Raji (cell line): ENCODE measurements around the gene TIGIT.

Experiments
- POLR2A ChIP-seq: IDR thresholded peaks from 2 replicates; pipeline ENCODE4 v1.6.1; 2011; ENCODE audit warnings: low read depth, low read length, control low read depth; ENCODE audit not compliant: insufficient read depth

The TIGIT gene

DNA sequence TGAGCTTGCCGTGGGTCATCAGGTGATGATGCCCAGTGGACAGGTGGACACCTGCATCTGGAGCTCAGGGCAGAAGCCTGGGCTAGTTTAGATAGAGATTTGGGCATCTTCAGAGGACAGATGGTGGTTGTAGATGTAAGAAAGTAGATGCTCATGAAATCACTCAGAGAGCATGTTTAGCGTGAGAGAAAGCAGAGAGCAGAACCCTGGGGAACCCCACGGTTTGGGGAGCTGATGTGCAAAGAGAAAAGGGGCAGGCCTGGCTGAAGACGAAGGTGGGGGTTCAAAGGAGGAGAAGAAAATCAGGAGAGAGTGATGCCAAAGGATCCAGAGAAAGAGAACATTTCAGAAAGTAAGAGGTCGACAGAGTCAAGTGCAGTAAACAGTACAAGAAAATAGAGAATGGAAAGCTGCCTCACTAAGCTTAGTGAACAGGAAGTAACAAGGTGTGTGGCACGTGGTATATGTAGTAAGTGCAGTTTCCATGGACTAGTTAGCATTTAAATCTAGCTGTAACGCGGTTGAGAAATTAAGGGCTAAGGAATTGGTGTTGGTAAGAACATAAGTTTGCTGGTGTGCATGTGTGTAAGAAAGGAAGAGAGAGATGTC is 13.5 kb downstream of the TIGIT start:
- no peak for TF ChIP-seq POLR2A

DNA sequence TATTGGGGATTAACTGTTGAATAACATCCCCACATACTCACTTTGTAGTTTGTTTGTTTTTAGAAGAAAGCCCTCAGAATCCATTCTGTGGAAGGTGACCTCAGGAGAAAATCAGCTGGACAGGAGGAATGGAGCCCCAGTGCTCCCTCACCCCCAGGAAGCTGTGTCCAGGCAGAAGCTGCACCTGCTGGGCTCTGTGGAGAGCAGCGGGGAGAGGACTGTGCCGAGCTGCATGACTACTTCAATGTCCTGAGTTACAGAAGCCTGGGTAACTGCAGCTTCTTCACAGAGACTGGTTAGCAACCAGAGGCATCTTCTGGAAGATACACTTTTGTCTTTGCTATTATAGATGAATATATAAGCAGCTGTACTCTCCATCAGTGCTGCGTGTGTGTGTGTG is 14.0 kb downstream of the TIGIT start:
- no peak for TF ChIP-seq POLR2A

DNA sequence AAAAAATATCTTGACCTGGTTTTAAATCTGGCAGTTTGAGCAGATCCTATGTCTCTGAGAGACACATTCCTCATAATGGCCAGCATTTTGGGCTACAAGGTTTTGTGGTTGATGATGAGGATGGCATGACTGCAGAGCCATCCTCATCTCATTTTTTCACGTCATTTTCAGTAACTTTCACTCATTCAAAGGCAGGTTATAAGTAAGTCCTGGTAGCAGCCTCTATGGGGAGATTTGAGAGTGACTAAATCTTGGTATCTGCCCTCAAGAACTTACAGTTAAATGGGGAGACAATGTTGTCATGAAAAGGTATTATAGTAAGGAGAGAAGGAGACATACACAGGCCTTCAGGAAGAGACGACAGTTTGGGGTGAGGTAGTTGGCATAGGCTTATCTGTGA is 14.5 kb downstream of the TIGIT start:
- TF ChIP-seq POLR2A, result no peak

DNA sequence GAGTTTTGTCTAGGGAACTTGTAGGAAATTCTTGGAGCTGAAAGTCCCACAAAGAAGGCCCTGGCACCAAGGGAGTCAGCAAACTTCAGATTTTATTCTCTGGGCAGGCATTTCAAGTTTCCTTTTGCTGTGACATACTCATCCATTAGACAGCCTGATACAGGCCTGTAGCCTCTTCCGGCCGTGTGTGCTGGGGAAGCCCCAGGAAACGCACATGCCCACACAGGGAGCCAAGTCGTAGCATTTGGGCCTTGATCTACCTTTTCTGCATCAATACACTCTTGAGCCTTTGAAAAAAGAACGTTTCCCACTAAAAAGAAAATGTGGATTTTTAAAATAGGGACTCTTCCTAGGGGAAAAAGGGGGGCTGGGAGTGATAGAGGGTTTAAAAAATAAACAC is 15.0 kb downstream of the TIGIT start:
- TF ChIP-seq POLR2A, result no peak

DNA sequence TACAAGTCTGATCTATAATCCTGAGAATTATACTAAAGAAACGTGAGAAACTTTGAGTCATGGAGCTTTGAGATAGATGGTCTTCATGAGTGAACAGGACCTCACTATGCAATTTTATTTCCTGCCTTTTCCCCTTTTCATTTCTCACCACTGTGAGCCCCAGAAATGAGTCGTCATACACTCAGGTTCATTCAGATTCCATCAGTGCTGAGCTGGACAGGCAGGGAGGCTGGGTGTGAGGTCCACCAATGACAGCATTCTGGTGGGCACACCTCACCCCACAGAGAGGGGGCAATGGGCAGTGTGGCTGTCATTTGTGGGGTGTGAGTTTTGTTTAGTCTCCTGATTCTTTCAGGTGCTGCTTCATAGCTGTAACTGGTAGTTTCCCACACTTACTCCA is 16.9 kb downstream of the TIGIT start:
- no peak for TF ChIP-seq POLR2A

DNA sequence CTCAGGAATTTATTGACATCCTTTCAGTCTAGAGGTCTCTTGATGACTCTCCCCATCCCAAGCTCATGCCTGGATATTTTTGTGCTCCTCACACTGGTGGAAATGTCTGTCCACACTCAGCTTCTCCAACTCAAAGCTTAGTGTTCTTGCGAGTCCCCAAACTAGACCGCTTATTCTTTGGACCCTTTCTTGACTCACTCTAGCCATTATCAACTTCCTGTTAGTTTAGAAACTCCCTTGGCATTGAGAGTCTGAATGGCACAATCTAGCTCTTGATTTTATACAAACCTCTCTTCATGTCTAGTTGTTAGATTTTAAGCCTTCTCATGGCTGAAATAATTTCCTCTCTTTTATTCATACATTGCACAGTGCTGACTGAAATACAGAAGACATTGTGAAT is 19.6 kb downstream of the TIGIT start:
- no peak for TF ChIP-seq POLR2A

DNA sequence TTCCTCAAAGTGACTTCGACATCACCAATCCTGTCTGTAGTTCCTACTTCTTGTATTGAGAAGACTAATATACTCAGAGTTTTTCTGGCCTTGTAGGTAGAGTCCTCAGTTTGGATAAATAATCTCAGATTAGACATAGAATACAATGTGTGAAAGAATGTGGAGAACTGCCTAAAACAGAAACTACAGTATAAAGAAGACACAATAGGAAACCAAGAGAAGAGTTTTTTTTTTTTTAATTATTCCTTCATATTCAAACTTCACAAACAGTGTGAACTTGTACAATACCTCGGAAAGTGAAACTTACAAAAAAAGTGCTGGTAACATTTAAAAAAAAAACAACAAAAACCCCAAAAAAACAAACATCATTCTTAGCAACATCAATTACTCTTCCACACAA is 20.5 kb downstream of the TIGIT start:
- TF ChIP-seq POLR2A, result no peak

DNA sequence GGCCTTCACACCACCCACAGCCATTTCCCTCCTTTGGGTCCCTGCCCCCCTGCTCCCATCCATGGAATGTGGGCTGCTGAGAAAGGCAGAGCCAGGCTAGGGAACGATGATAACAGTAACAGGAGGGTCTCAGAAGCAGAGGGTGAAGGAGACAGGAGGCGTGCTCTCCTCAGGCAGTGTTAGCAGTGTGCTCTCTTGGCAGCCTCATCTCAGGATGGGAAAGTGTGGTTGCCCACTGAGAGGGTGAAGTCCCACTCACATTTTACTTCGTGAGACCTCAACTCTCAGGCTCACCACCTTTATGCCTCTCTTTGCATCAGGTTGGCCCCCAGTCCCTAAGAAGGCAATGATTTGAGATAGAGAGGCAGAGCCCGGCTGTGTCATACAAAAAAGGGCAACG is 24.5 kb downstream of the TIGIT start:
- no peak for TF ChIP-seq POLR2A

DNA sequence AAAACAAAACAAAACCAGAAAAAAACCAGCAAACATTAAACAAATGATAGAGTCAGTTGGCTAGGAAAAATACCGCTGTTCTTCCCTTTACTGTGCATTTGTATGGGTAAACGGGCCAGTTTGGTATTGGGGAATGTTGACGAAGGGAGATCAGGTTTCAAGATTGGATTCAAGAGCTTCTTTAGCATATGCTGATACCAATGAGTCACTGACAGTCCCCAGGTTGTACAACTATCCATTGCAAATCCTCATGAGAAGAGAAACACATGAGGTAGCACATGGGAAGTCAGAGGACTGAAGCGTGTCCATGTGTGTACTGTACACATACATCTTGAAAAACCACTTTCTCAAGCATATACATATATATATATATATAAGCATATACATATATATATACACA is 25.6 kb downstream of the TIGIT start:
- TF ChIP-seq POLR2A, result no peak

DNA sequence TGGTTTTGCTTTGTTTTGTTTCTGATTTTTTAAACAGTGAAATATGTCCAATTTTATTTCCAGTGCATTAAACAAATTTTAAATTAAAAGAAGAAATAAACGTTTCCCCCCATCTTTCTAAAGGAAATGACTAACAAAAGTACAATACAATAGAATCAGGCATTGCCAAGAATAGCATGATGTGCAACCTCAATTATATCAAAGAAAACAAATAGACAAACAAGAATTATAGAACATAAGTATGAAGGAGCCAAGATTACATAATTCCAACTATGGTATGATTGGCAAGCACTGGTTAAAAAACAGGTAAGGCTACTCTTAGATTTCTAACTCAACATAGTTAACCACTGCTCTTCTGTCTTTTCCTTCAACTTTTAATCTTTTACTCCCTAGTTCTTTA is 26.4 kb downstream of the TIGIT start:
- TF ChIP-seq POLR2A, result no peak

DNA sequence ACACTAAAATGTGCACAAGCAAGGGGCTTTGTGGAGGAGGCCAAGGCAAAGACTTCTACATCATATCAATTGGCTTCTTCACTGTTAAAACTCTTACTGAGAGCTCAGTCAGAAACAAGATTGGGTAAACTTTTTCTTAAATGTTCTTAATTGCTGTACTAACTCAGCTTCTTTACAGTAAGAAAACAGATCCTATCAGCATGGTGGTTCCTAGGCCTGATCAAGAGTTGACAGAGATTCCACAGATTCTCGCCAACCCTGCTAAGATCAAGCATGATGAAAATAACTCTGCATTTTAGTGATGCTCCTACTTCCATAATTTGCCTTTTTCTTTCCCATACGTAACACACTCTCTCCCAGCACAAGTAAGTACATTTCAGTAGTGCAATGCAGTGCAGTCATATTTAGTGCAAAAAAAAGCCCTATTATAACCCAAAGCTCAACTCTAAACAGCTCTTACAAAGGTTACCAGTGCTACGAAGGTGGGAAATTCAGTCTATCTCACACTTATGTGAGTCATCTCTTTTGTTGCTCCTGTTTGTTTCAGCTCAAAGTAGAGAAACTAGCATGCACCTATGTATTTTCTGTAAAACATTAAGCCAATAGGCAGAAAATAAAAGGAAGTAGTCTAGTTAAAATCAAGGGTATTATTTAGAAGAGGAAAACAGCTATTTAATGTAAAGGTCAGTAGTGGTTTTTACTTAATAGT is 29.9 kb downstream of the TIGIT start:
- TF ChIP-seq POLR2A, result no peak

DNA sequence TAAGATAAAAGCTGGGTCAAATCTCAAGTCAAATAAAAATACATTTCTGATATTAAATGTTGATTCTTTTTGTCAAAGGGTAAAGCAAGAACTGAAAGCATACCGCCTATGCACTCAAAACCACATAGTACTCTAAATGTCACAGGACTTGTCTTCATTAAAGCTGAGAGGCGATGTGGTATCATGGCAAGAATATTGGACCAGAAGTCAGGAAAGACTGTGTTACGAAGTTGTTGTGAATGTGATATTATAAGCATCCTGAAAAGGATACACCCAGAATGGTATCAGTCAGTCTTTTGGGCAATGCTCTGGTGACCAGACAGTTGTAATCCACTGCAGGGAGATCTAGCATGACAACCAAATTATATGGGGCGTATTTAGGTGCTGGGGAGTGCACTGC is 33.8 kb downstream of the TIGIT start:
- TF ChIP-seq POLR2A, result no peak

DNA sequence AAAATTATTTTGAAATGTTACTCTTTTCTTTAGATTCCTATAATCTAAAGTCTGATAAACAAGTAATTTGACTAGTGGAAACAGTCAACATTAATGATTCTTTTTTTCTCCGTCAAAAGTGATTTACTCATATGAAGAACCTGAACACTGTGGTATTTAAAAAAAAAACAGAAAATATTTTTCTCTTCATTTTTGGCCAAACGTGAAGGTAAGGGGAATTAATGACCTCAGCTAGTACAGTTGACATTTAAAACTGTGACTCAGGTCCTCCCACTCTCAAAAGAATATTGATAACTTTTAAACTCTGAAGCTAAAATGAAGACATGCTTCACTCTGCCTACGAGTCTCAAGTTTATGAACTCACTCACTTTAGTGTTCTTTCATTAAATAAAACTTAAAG is 34.5 kb downstream of the TIGIT start:
- TF ChIP-seq POLR2A, result no peak

DNA sequence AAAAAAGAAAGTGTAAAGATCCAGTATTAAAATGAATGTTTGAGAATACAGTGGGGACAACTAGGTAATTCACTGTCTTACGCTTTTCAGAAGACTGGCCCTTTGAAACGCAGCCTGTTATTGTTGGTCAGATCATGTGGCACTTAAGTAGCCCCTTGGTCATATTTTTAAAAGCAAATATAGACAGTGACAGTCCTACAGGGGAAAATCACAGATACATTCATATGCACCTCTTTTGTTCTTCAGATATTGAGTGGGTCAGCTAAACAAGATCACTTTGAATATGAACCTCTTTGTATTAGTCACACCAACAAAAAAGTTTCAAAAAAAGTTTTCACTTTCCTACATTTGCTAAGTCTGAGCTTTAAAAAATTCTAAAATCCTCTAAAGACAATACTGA is 36.0 kb downstream of the TIGIT start:
- TF ChIP-seq POLR2A, result no peak

DNA sequence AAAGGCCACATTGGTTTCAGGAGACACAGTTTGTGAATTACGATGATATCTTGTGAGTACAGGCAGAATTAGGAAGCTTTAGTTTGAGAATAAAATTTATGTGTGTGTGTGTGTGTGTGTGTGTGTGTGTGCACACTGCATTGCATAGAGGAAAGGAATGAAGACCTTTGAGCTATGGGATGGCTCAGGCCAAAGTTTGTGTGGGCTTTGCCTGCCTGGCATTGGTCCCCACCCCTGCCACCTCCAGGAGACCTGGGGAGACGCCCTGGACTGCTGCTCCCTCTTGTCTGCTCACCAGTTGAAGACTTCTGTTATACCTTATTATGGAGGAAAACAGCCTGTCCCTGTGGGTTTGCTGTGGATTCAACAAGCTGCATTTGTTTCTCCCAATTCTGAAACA is 37.2 kb downstream of the TIGIT start:
- no peak for TF ChIP-seq POLR2A

DNA sequence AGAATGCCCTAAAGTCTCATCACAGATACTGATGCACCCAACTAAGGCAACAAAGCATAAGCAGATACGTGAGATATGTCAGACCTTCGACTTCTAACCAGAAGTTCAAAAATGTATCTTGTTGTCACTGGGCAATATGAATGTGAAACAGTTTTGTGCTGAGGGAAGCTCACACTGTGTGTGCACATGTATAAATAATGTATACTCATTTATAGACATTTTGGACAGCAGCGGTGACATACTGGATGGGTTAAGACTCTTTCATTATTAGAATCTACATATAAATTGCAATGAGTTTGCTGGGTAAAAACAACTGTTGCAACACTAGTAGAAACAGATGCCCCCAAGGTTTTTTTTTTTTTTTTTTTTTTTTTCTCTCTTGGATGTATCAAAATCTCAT is 37.9 kb downstream of the TIGIT start:
- no peak for TF ChIP-seq POLR2A

DNA sequence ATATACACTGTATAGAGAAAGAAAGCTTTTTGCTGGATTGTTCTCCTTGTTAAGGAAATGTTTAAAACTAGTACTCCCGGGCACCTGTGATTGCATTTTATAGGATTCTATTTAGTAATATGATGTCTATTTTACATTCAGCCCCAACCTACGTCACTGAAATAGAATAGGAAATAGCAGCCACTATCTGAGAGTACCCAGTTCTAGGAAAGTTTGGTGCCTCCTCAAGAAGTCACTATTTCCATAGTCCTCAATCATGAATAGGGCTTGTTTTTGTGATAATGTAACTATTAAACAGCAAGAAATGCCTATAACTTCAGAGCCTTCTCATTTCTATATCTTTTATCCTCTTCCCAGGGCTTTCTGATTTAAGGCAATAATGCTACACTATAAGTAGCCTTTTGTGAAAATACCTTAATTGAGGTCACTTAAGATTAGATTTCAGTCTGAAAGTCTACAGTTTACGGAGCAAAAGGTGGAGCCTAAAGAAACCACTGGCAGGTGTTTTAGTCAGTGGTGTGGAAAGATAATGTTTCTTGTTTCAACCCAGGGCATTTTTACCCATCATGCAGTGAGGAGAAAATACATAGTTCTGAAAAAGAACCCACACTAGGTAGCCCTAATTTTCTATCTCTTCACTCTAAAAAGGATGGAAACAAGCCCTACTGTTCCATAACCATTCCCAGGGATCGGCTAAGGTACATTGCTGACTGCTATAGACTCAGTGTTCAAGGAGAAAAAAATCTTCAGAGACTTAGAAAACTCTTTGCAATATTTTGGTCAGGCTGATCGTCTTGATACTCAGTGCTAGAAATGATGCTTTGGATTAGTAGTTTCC is 38.7 kb downstream of the TIGIT start:
- TF ChIP-seq POLR2A, result no peak
